Measurements from ENCODE around the gene CPOX.
"Not testable (repeated sequence)": the region's sequence is repeated elsewhere in the genome, so short reads cannot be mapped to it uniquely, and the experiment has no call there.

Gene CPOX

GRCh38 chr3:98593046-98593936 is at the start of gene CPOX:
Gene CPOX, minus strand, starts transcription at chr3:98593611. Its CDS starts 107 bp downstream, at chr3:98593504.
- peak; percentile 66 to 79 for DNase-seq (ENCODE audit: low read depth in 1 of 2, low spot score in 1 of 2)

- DNase-seq (ENCODE audit: low read depth in 1 of 2, low spot score in 1 of 2) = not testable (repeated sequence)
Measured at GRCh38 chr3:98642769-98643168, 49.4 kb upstream of the CPOX start.

GRCh38 chr3:98641756-98642155 is 48.3 kb upstream of the CPOX start:
- not testable (repeated sequence) for DNase-seq (ENCODE audit: low read depth in 1 of 2, low spot score in 1 of 2)

- not testable (repeated sequence) for DNase-seq (ENCODE audit: low read depth in 1 of 2, low spot score in 1 of 2)
Measured at GRCh38 chr3:98638515-98638914, 45.1 kb upstream of the CPOX start.

- no peak for DNase-seq (ENCODE audit: low read depth in 1 of 2, low spot score in 1 of 2)
Measured at GRCh38 chr3:98630416-98630815, 37.0 kb upstream of the CPOX start.

GRCh38 chr3:98628317-98628716 is 34.9 kb upstream of the CPOX start:
- DNase-seq (ENCODE audit: low read depth in 1 of 2, low spot score in 1 of 2) = no peak

- DNase-seq (ENCODE audit: low read depth in 1 of 2, low spot score in 1 of 2) = no peak
Measured at GRCh38 chr3:98626151-98626550, 32.7 kb upstream of the CPOX start.

GRCh38 chr3:98623572-98624280 is 30.3 kb upstream of the CPOX start:
- no peak for DNase-seq (ENCODE audit: low read depth in 1 of 2, low spot score in 1 of 2)

GRCh38 chr3:98617841-98618240 is 24.4 kb upstream of the CPOX start:
- DNase-seq (ENCODE audit: low read depth in 1 of 2, low spot score in 1 of 2) = no peak

- no peak for DNase-seq (ENCODE audit: low read depth in 1 of 2, low spot score in 1 of 2)
Measured at GRCh38 chr3:98613616-98614015, 20.2 kb upstream of the CPOX start.

GRCh38 chr3:98612996-98613517 is 19.6 kb upstream of the CPOX start:
- DNase-seq (ENCODE audit: low read depth in 1 of 2, low spot score in 1 of 2) = no peak

- no peak for DNase-seq (ENCODE audit: low read depth in 1 of 2, low spot score in 1 of 2)
Measured at GRCh38 chr3:98612587-98612986, 19.2 kb upstream of the CPOX start.

- no peak for DNase-seq (ENCODE audit: low read depth in 1 of 2, low spot score in 1 of 2)
Measured at GRCh38 chr3:98608029-98608428, 14.6 kb upstream of the CPOX start.

- DNase-seq (ENCODE audit: low read depth in 1 of 2, low spot score in 1 of 2) = no peak
Measured at GRCh38 chr3:98603580-98603979, 10.2 kb upstream of the CPOX start.

- DNase-seq (ENCODE audit: low read depth in 1 of 2, low spot score in 1 of 2) = peak in 1 of 2 donors; percentile 19
Measured at GRCh38 chr3:98602078-98602678, 8.8 kb upstream of the CPOX start.

GRCh38 chr3:98601180-98601579 is 7.8 kb upstream of the CPOX start:
- DNase-seq (ENCODE audit: low read depth in 1 of 2, low spot score in 1 of 2) = no peak

GRCh38 chr3:98600412-98601095 is 7.1 kb upstream of the CPOX start:
- no peak for DNase-seq (ENCODE audit: low read depth in 1 of 2, low spot score in 1 of 2)

- DNase-seq (ENCODE audit: low read depth in 1 of 2, low spot score in 1 of 2) = no peak
Measured at GRCh38 chr3:98599647-98600411, 6.4 kb upstream of the CPOX start.

- DNase-seq (ENCODE audit: low read depth in 1 of 2, low spot score in 1 of 2) = no peak
Measured at GRCh38 chr3:98598492-98598891, 5.1 kb upstream of the CPOX start.

All from activated CD4-positive, alpha-beta T cell treated with anti-CD3 and anti-CD28 coated beads, Interleukin-2, amount 50 U/mL, for 24 hours (primary cell).